Upper lobe of right lung (tissue), 1 donor: ENCODE data around the gene UEVLD. TPM values are rescaled to one million over a fixed set of nuclear protein-coding genes. Genes with fewer than 3 reads are reported as not detected.

Experiments used
- ATAC-seq: fragments of 200-7000 bp; cut with Tn5 transposase; one replicate; pipeline ENCODE4 v1.9.1; 2020; ENCODE audit warnings: mild to moderate bottlenecking, moderate library complexity
- DNase-seq: peaks from one replicate; pipeline ENCODE4 v3.0.0-alpha.2; 2020
- H3K27ac ChIP-seq: fragments of 200-600 bp; one replicate; pipeline ENCODE4 v1.8.0; 2022
- H3K27me3 ChIP-seq: fragments of 200-600 bp; one replicate; pipeline ENCODE4 v1.8.0; 2022; ENCODE audit warnings: mild to moderate bottlenecking
- H3K36me3 ChIP-seq: fragments of 200-600 bp; one replicate; pipeline ENCODE4 v1.8.0; 2022
- H3K4me1 ChIP-seq: fragments of 200-600 bp; one replicate; pipeline ENCODE4 v1.8.0; 2022
- H3K4me3 ChIP-seq: fragments of 200-600 bp; one replicate; pipeline ENCODE4 v1.8.0; 2022; ENCODE audit warnings: mild to moderate bottlenecking
- H3K9me3 ChIP-seq: fragments of 200-600 bp; one replicate; pipeline ENCODE4 v1.8.0; 2022
- intact Hi-C: fragments of 100-400 bp; cut with DNase I; formaldehyde crosslinking; loops from one replicate; pipeline ENCODE4 v1.11.0; 2022
- total RNA-seq: library from RNA; stranded (reverse); fragmentation: NEBNext Ultra II Directional; extraction: Animal tissue kit (Norgen Biotek cat#: 25700); gene quantifications from one replicate; pipeline ENCODE4 v1.2.1, GENCODE V29; 2021
- TF ChIP-seq, protein P1 (sequence below): fragments of 200-600 bp; IDR thresholded peaks from one replicate; pipeline ENCODE4 v1.8.0; 2022; ENCODE audit warnings: antibody characterized with exemption
- donor health status: DM: no; HTN: yes; CAD: no; lungs with severe emphysema.

Gene UEVLD
- total RNA-seq, 1 donor from 2014 or later: 24.0 TPM

- ATAC-seq: no peak
- Histone ChIP-seq H3K9me3 (no peaks in the 10 kb centered on the region), H3K4me1 (no peaks in the 10 kb centered on the region), H3K27ac (no peak overlapping the region), H3K4me3 (no peak overlapping the region), H3K27me3 (no peaks in the 10 kb centered on the region), H3K36me3 (peaks cover 49% of the 10 kb centered on the region)
- TF ChIP-seq, protein P1, sequence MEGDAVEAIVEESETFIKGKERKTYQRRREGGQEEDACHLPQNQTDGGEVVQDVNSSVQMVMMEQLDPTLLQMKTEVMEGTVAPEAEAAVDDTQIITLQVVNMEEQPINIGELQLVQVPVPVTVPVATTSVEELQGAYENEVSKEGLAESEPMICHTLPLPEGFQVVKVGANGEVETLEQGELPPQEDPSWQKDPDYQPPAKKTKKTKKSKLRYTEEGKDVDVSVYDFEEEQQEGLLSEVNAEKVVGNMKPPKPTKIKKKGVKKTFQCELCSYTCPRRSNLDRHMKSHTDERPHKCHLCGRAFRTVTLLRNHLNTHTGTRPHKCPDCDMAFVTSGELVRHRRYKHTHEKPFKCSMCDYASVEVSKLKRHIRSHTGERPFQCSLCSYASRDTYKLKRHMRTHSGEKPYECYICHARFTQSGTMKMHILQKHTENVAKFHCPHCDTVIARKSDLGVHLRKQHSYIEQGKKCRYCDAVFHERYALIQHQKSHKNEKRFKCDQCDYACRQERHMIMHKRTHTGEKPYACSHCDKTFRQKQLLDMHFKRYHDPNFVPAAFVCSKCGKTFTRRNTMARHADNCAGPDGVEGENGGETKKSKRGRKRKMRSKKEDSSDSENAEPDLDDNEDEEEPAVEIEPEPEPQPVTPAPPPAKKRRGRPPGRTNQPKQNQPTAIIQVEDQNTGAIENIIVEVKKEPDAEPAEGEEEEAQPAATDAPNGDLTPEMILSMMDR: peak; percentile 38
- DNase-seq: no peak
- intact Hi-C loops: no loop called here
These were observed 48.1 kb downstream of the UEVLD start for GRCh38 chr11:18540207-18541009.

- Histone ChIP-seq H3K27me3 (no peaks in the 10 kb centered on the region), H3K4me1 (no peaks in the 10 kb centered on the region), H3K36me3 (peaks cover 28% of the 10 kb centered on the region), H3K27ac (no peak overlapping the region), H3K9me3 (no peaks in the 10 kb centered on the region), H3K4me3 (no peak overlapping the region)
- peak; percentile 80 for ATAC-seq
- DNase-seq: no peak
- TF ChIP-seq, protein P1: no peak
- intact Hi-C loops: no loop called here
These were observed 52.3 kb downstream of the UEVLD start for GRCh38 chr11:18536209-18536608.

DNA sequence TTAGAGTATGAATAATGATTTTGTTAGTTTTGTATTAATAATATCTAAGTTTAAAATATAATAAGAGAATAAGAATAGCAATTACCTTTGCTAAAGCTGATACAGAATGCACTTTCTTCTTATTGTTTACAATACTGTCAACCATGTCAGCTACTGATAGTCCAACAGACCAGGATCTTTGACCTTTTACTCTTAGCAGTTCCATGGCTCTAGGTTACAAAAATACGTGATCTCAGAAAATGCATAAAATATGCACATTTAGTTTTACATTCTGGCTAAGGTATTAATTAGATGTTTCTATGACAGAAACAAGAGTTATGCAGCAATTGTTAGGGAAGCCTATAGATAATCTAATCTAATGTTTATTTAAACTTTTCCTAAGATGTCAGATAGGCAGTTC, 54.3 kb downstream of the UEVLD start:
- ATAC-seq: no peak
- H3K36me3 ChIP-seq: peaks cover 27% of the 10 kb centered on the region
- H3K27ac ChIP-seq: no peak overlapping the region
- H3K4me3 ChIP-seq: no peak overlapping the region
- DNase-seq: no peak
- H3K27me3 ChIP-seq: no peaks in the 10 kb centered on the region
- intact Hi-C loops: no loop called here
- TF ChIP-seq, protein P1: no peak
- no peaks in the 10 kb centered on the region for H3K4me1 ChIP-seq
- H3K9me3 ChIP-seq: no peaks in the 10 kb centered on the region

GRCh38 chr11:18533365-18533764, 55.2 kb downstream of the UEVLD start:
- no peaks in the 10 kb centered on the region for H3K4me1 ChIP-seq
- peaks cover 27% of the 10 kb centered on the region for H3K36me3 ChIP-seq
- intact Hi-C loops: no loop called here
- no peak for DNase-seq
- TF ChIP-seq, protein P1: no peak
- H3K4me3 ChIP-seq: no peak overlapping the region
- no peaks in the 10 kb centered on the region for H3K9me3 ChIP-seq
- H3K27ac ChIP-seq: no peak overlapping the region
- ATAC-seq: no peak
- no peaks in the 10 kb centered on the region for H3K27me3 ChIP-seq

GRCh38 chr11:18527512-18527911, 61.0 kb downstream of the UEVLD start:
- ATAC-seq (no peak), DNase-seq (no peak)
- H3K27me3 ChIP-seq: no peaks in the 10 kb centered on the region
- H3K27ac ChIP-seq: peak overlapping the region; percentile 98
- TF ChIP-seq, protein P1: no peak
- H3K36me3 ChIP-seq: peaks cover 15% of the 10 kb centered on the region
- no peaks in the 10 kb centered on the region for H3K9me3 ChIP-seq
- peak overlapping the region; percentile 86 for H3K4me3 ChIP-seq
- intact Hi-C loops: no loop called here
- peaks cover 16% of the 10 kb centered on the region for H3K4me1 ChIP-seq
